Psoas muscle (tissue), 8 donors: ENCODE data around the gene CD300C. TPM values are rescaled to one million over a fixed set of nuclear protein-coding genes. Genes with fewer than 3 reads are reported as not detected.

Experiments
- ATAC-seq, 4 donors: fragments of 200-7000 bp; cut with Tn5 transposase; one replicate each; pipeline ENCODE4 v1.9.1; 2020; ENCODE audit warnings: moderate library complexity in 3 of 4, mild to moderate bottlenecking in 2 of 4
- DNase-seq, 2 donors: peaks; one replicate each; pipeline ENCODE4 v3.0.0-alpha.2; 2020
- H3K27ac ChIP-seq: fragments of 200-600 bp; one replicate; pipeline ENCODE4 v1.8.0; 2022
- H3K27me3 ChIP-seq, 3 donors: fragments of 200-600 bp in 1 of 3; one replicate each; pipeline versions ENCODE4 v1.6.1 to v1.8.0; 2013 to 2022; ENCODE audit warnings: low read length in 2 of 3, mild to moderate bottlenecking in 2 of 3, moderate library complexity in 1 of 3; ENCODE audit not compliant: insufficient read depth in 3 of 3
- H3K36me3 ChIP-seq, 2 donors: fragments of 200-600 bp in 1 of 2; one replicate each; pipeline versions ENCODE4 v1.6.1 to v1.8.0; 2013 to 2022; ENCODE audit warnings: low read depth in 1 of 2, mild to moderate bottlenecking in 1 of 2, moderate library complexity in 1 of 2; ENCODE audit not compliant: insufficient read depth in 1 of 2
- H3K4me1 ChIP-seq: fragments of 200-600 bp; one replicate; pipeline ENCODE4 v1.8.0; 2022
- H3K4me3 ChIP-seq: fragments of 200-600 bp; one replicate; pipeline ENCODE4 v1.8.0; 2022; ENCODE audit warnings: mild to moderate bottlenecking
- H3K9me3 ChIP-seq: fragments of 200-600 bp; one replicate; pipeline ENCODE4 v1.8.0; 2022
- CTCF ChIP-seq: fragments of 200-600 bp; IDR thresholded peaks from one replicate; pipeline ENCODE4 v1.8.0; 2022; ENCODE audit warnings: antibody characterized with exemption
- WGBS, 3 donors: extraction: QIAGEN DNeasy Blood & Tissue Kit; methylation state at CpG; one replicate each; pipeline versions ENCODE4 v1.1.6 to v1.1.7; 2013; 5-methylcytosine and 5-hydroxymethylcytosine counted together
- intact Hi-C, 2 donors: fragments of 100-400 bp; cut with DNase I; formaldehyde crosslinking; loops; one replicate each; pipeline versions ENCODE4 v1.11.0 to v1.14.2; 2022
- polyA plus RNA-seq, 3 donors: library from polyadenylated mRNA; stranded (reverse); fragments of 200-250 nt; gene quantifications; one replicate each; pipeline ENCODE4 v1.2.3, GENCODE V29; 2013
- total RNA-seq, 4 donors: library from RNA; stranded (reverse); fragmentation: NEBNext Ultra II Directional in 2 of 4; extraction: Animal tissue kit (Norgen Biotek cat#: 25700) in 2 of 4; gene quantifications; one replicate each; pipeline versions ENCODE4 v1.2.1 to v1.2.4, GENCODE V29; 2021 to 2023
- donor health status: healthy with polysubstance abuse.
- donor health status: DM: no; HTN: no; CAD: no; lungs with moderate emphysema.
- donor health status: Bipolar disorder and iron deficiency.
- donor health status: healthy.
- donor health status: DM: yes; HTN: yes; CAD: no.
- donor health status: DM: no; HTN: no; CAD: no.
- donor health status: DM: no; HTN: no; CAD: no.
- donor health status: DM: yes; HTN: yes; CAD: no.

CD300C gene
- total and polyA plus RNA-seq, 7 donors: 0.03 to 0.44 (median 0.32) TPM

DNA sequence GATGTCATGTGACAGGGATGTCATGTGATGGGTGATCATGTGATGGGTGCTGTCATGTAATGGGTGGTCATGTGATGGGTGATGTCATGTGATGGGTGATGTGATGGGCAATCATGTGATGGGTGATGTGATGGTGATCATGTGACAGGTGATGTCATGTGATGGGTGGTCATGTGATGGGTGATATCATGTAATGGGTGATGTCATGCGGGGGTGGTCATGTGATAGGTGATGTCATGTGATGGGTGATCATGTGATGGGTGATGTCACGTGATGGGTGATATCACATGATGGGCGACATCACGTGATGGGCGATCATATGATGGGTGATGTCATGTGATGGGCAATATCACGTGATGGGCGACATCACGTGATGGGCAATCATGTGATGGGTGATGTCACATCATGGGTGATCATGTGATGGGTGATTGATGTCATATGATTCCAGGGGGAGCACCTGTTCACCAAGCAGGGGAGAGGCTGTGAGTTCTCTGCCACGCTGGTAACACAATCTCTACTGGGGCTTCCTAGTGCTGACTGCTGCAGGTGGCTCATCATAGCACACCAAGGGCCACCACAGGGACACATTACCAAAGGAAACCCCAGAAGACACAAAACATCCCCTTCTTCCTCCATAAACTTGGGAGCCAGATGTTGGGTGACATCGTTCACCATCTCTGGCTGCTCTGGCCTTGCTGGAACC is 31.1 kb downstream of the CD300C start:
- intact Hi-C loops: no loop called here

GRCh38 chr17:74513987-74514631 is 31.8 kb downstream of the CD300C start:
- Histone ChIP-seq H3K4me3 (no peak overlapping the region), H3K27ac (no peak overlapping the region), H3K9me3 (no peaks in the 10 kb centered on the region), H3K27me3 (no peaks in the 10 kb centered on the region), H3K4me1 (peaks cover 17% of the 10 kb centered on the region), H3K36me3 (no peaks in the 10 kb centered on the region)
- no peak for TF ChIP-seq CTCF
- DNase-seq: no peak
- 24 to 96% (median 87%) methylated on average over 3 of the region's 3 CpGs for WGBS, 3 donors
- peak in 1 of 4 donors; percentile 20 for ATAC-seq
- intact Hi-C loops: no loop called here

More for the DNA sequence above, 31.1 kb downstream of the CD300C start:
- DNase-seq (no peak), ATAC-seq (peak in 1 of 4 donors; percentile 9)
- TF ChIP-seq CTCF: no peak
- Histone ChIP-seq H3K27me3 (no peaks in the 10 kb centered on the region), H3K27ac (no peak overlapping the region), H3K4me1 (peaks cover 17% of the 10 kb centered on the region), H3K4me3 (no peak overlapping the region), H3K9me3 (no peaks in the 10 kb centered on the region), H3K36me3 (no peaks in the 10 kb centered on the region)
- 90 to 93% (median 92%) methylated on average over 10 of the region's 10 CpGs for WGBS, 3 donors

DNA sequence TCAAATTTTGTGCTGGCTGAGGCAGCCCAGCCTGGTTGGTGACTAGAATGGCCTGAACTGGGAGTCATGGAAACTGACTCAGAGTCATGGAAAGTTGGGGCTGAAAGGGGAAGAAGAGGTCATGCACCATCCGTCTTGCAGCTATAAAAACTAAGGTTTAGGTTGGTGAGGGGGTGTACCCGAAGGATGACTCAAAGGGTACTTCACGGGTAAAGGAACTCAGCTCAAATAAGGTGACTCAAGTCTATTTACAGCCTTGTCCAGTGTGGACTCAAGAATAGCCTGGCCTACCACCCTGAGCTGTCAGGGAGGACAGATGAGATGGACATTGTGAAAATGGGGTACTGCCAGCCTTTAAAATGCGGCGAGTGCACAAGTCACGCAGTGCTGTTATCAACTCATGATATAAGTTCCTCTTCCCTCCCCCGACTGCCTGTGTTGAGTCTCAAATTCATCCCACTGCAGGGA is 33.3 kb downstream of the CD300C start:
- Histone ChIP-seq H3K4me1 (peaks cover 17% of the 10 kb centered on the region), H3K36me3 (no peaks in the 10 kb centered on the region), H3K9me3 (no peaks in the 10 kb centered on the region), H3K27ac (peak overlapping the region; percentile 30), H3K4me3 (no peak overlapping the region), H3K27me3 (no peaks in the 10 kb centered on the region)
- DNase-seq (no peak), ATAC-seq (peak; percentile 79 to 94 (median 90))
- TF ChIP-seq CTCF: no peak
- WGBS, 3 donors: 50 to 77% (median 65%) methylated on average over 7 of the region's 7 CpGs
- intact Hi-C loops: no loop called here

- TF ChIP-seq CTCF: no peak
- ATAC-seq (peak; percentile 85 to 96 (median 95)), DNase-seq (peak; percentile 48 to 81)
- Histone ChIP-seq H3K27ac (peak overlapping the region; percentile 30), H3K4me1 (peaks cover 17% of the 10 kb centered on the region), H3K36me3 (no peaks in the 10 kb centered on the region), H3K4me3 (no peak overlapping the region), H3K27me3 (no peaks in the 10 kb centered on the region), H3K9me3 (no peaks in the 10 kb centered on the region)
- intact Hi-C loops: no loop called here
- WGBS, 3 donors: 29 to 48% (median 39%) methylated on average over 2 of the region's 2 CpGs
Observed at GRCh38 chr17:74512036-74512435, 33.9 kb downstream of the CD300C start.
